Measurements from ENCODE around the gene FAM227B.

- TF ChIP-seq EZH2 (IDR thresholded peaks at IDR 0.05; ENCODE audit: borderline replicate concordance, low read length) (no peak), CTCF (IDR thresholded peaks at IDR 0.05; ENCODE audit: low read length) (no peak)
Observed at GRCh38 chr15:49646891-49647290, 26.3 kb upstream of the FAM227B start.

All from OCI-LY1 (cell line).